Measurements from ENCODE around the gene ABCC12.

ABCC12 gene

GRCh38 chr16:48165961-48166578, 10.3 kb upstream of the ABCC12 start:
- DNase-seq, result no peak

- peak; percentile 5 to 59 for DNase-seq
Measured at GRCh38 chr16:48164907-48165715, 9.3 kb upstream of the ABCC12 start.

GRCh38 chr16:48162839-48163410, 7.1 kb upstream of the ABCC12 start:
- no peak for DNase-seq

- no peak for DNase-seq
Measured at GRCh38 chr16:48161906-48162305, 6.1 kb upstream of the ABCC12 start.

- DNase-seq, result no peak
Measured at GRCh38 chr16:48160575-48160974, 4.8 kb upstream of the ABCC12 start.

GRCh38 chr16:48158296-48158695, 2.5 kb upstream of the ABCC12 start:
- DNase-seq, result no peak

- no peak for DNase-seq
Measured at GRCh38 chr16:48157794-48158193, 2.0 kb upstream of the ABCC12 start.

- no peak for DNase-seq
Measured at GRCh38 chr16:48157302-48157701, 1.5 kb upstream of the ABCC12 start.

- DNase-seq, result peak; percentile 27 to 77
Measured at GRCh38 chr16:48156790-48157209, 1.0 kb upstream of the ABCC12 start.

- no peak for DNase-seq
Measured at GRCh38 chr16:48153774-48154173, 2.0 kb downstream of the ABCC12 start.

GRCh38 chr16:48152226-48152625, 3.6 kb downstream of the ABCC12 start:
- no peak for DNase-seq

GRCh38 chr16:48150707-48151106, 5.1 kb downstream of the ABCC12 start:
- no peak for DNase-seq

GRCh38 chr16:48146710-48147109, 9.1 kb downstream of the ABCC12 start:
- no peak for DNase-seq

GRCh38 chr16:48146131-48146530, 9.7 kb downstream of the ABCC12 start:
- DNase-seq, result no peak

- DNase-seq, result no peak
Measured at GRCh38 chr16:48143812-48144368, 11.9 kb downstream of the ABCC12 start.

GRCh38 chr16:48140821-48141220, 15.0 kb downstream of the ABCC12 start:
- DNase-seq, result no peak

- no peak for DNase-seq
Measured at GRCh38 chr16:48139517-48139916, 16.3 kb downstream of the ABCC12 start.

- no peak for DNase-seq
Measured at GRCh38 chr16:48138543-48138942, 17.2 kb downstream of the ABCC12 start.

GRCh38 chr16:48137822-48138221, 18.0 kb downstream of the ABCC12 start:
- no peak for DNase-seq

GRCh38 chr16:48136547-48137360, 19.0 kb downstream of the ABCC12 start:
- DNase-seq, result no peak

- no peak for DNase-seq
Measured at GRCh38 chr16:48133455-48134211, 22.2 kb downstream of the ABCC12 start.

- DNase-seq, result no peak
Measured at GRCh38 chr16:48132696-48133095, 23.1 kb downstream of the ABCC12 start.

Measured in NCI-H526 (cell line).